Body of pancreas (tissue), 4 donors: ENCODE data around the gene PANX3. TPM values are rescaled to one million over a fixed set of nuclear protein-coding genes. Genes with fewer than 3 reads are reported as not detected.

ENCODE experiments used
- ATAC-seq: fragments of 150-250 bp; one replicate; pipeline ENCODE4 v1.9.1; 2016
- DNase-seq, 4 donors: peaks; one replicate each; pipeline ENCODE4 v3.0.0-alpha.2; 2019
- H3K27ac ChIP-seq, 4 donors: fragments of 200-600 bp; sonication (generic); 1 replicate in 3 of 4; 2 replicates in 1 of 4; pipeline versions ENCODE4 v1.5.1 to v1.6.1; 2016 to 2019; ENCODE audit warnings: mild to moderate bottlenecking in 1 of 4, mixed read lengths in 1 of 4, moderate library complexity in 1 of 4
- H3K27me3 ChIP-seq, 2 donors: fragments of 200-600 bp; sonication (generic); one replicate each; pipeline ENCODE4 v1.6.0; 2016; ENCODE audit warnings: mild to moderate bottlenecking in 1 of 2
- H3K36me3 ChIP-seq, 2 donors: fragments of 200-600 bp; sonication (generic); replicated peaks in 1 of 2; 2 replicates each; pipeline ENCODE4 v1.5.1; 2016; ENCODE audit warnings: low read depth in 2 of 2; ENCODE audit not compliant: insufficient read depth in 1 of 2
- H3K4me1 ChIP-seq: fragments of 200-600 bp; sonication (generic); one replicate; pipeline ENCODE4 v1.6.0; 2016
- H3K4me3 ChIP-seq, 2 donors: fragments of 200-600 bp; sonication (generic); 1 replicate in 1 of 2; 2 replicates in 1 of 2; pipeline ENCODE4 v1.5.1; 2016 to 2019
- H3K9me3 ChIP-seq, 3 donors: fragments of 200-600 bp; sonication (generic); 1 replicate in 2 of 3; 2 replicates in 1 of 3; pipeline ENCODE4 v1.5.1; 2016
- CTCF ChIP-seq, 7 experiments: fragments of 450-650 bp in 4 of 7; fragments of 200-600 bp in 3 of 7; sonication (generic) in 3 of 7; IDR thresholded peaks; one replicate each; pipeline ENCODE4 v1.5.1; 2016 to 2019; ENCODE audit warnings: antibody characterized with exemption in 7 of 7
- POLR2A ChIP-seq, 3 donors: fragments of 450-650 bp; IDR thresholded peaks; one replicate each; pipeline ENCODE4 v1.6.1; 2016; ENCODE audit warnings: antibody characterized with exemption in 3 of 3, mild to moderate bottlenecking in 2 of 3
- WGBS, 2 donors: methylation state at CpG; one replicate each; pipeline ENCODE4 v1.1.5; 2017; 5-methylcytosine and 5-hydroxymethylcytosine counted together
- intact Hi-C: fragments of 100-400 bp; cut with DNase I; formaldehyde crosslinking; loops from one replicate; pipeline ENCODE4 v1.15.1; 2023
- small RNA-seq: library from RNA; depleted of rRNA; stranded (forward); fragments of <200 nt; gene quantifications from one replicate; pipeline ENCODE3, GENCODE V24; 2016
- total RNA-seq, 2 donors: library from RNA; depleted of rRNA; stranded (reverse); fragments of >200 nt; gene quantifications; one replicate each; pipeline ENCODE4 v1.1.0, GENCODE V29; 2016

Gene PANX3
- total RNA-seq, 2 donors from 2014 or later: not detected

GRCh38 chr11:124662106-124662505 lies 50.9 kb downstream of the PANX3 start:
- intact Hi-C loops: loop anchor here (10.0 kb wide), 2 partner anchors 103 to 183 kb away; partner anchors contain the start of gene ESAM
- H3K27me3 ChIP-seq: no peaks in the 10 kb centered on the region
- no peak overlapping the region for H3K4me3 ChIP-seq
- H3K4me1 ChIP-seq: no peaks in the 10 kb centered on the region
- WGBS, 2 donors: 74 to 81% methylated on average over 4 of the region's 4 CpGs
- no peak overlapping the region for H3K27ac ChIP-seq
- H3K9me3 ChIP-seq: no peaks in the 10 kb centered on the region
- no peak for DNase-seq
- H3K36me3 ChIP-seq: peaks cover 0 to 3% of the 10 kb centered on the region in 2 donors
- ATAC-seq: no peak
- TF ChIP-seq CTCF (IDR thresholded peaks at IDR 0.05) (no peak), POLR2A (IDR thresholded peaks at IDR 0.05) (no peak)

GRCh38 chr11:124663861-124664260 lies 52.6 kb downstream of the PANX3 start:
- intact Hi-C loops: loop anchor here (10.0 kb wide), 2 partner anchors 101 to 181 kb away; partner anchors contain the start of gene ESAM
- 83 to 88% methylated on average over 2 of the region's 2 CpGs for WGBS, 2 donors
- no peaks in the 10 kb centered on the region for H3K27me3 ChIP-seq
- DNase-seq: no peak
- H3K27ac ChIP-seq: no peak overlapping the region
- no peak overlapping the region for H3K4me3 ChIP-seq
- TF ChIP-seq POLR2A (IDR thresholded peaks at IDR 0.05) (no peak), CTCF (IDR thresholded peaks at IDR 0.05) (no peak)
- no peak for ATAC-seq
- H3K36me3 ChIP-seq: no peaks in the 10 kb centered on the region
- no peaks in the 10 kb centered on the region for H3K4me1 ChIP-seq
- no peaks in the 10 kb centered on the region for H3K9me3 ChIP-seq

GRCh38 chr11:124667601-124668000 lies 56.4 kb downstream of the PANX3 start:
- no peak overlapping the region for H3K27ac ChIP-seq
- 93 to 94% methylated on average over 3 of the region's 3 CpGs for WGBS, 2 donors
- ATAC-seq: no peak
- no peaks in the 10 kb centered on the region for H3K36me3 ChIP-seq
- intact Hi-C loops: loop anchor here (10.0 kb wide), 2 partner anchors 97 to 177 kb away; partner anchors contain the start of gene ESAM
- no peaks in the 10 kb centered on the region for H3K9me3 ChIP-seq
- DNase-seq: no peak
- peaks cover 2% of the 10 kb centered on the region for H3K4me1 ChIP-seq
- no peaks in the 10 kb centered on the region for H3K27me3 ChIP-seq
- TF ChIP-seq CTCF (IDR thresholded peaks at IDR 0.05): no peak
- no peak for TF ChIP-seq POLR2A (IDR thresholded peaks at IDR 0.05)
- no peak overlapping the region for H3K4me3 ChIP-seq

GRCh38 chr11:124669193-124669592 lies 58.0 kb downstream of the PANX3 start:
- no peak overlapping the region for H3K4me3 ChIP-seq
- ATAC-seq (no peak), DNase-seq (peak; percentile 32 to 55 (median 40))
- H3K27me3 ChIP-seq: no peaks in the 10 kb centered on the region
- 17% methylated on average over 8 of the region's 8 CpGs for WGBS, 2 donors
- intact Hi-C loops: loop anchor here (10.0 kb wide), 2 partner anchors 96 to 176 kb away; partner anchors contain the start of gene ESAM
- H3K36me3 ChIP-seq: no peaks in the 10 kb centered on the region
- H3K9me3 ChIP-seq: no peaks in the 10 kb centered on the region
- no peak overlapping the region for H3K27ac ChIP-seq
- TF ChIP-seq POLR2A (IDR thresholded peaks at IDR 0.05) (no peak), CTCF (IDR thresholded peaks at IDR 0.05) (peak; percentile 52 to 88 (median 82))
- peaks cover 10% of the 10 kb centered on the region for H3K4me1 ChIP-seq

Small RNA genes lying within 50 kb of the gene (small RNA-seq; reads per million reads assigned to genes)
- gene RNA5SP352: not detected

Other genes with a start within 250 kb of the PANX3 start
- not detected for gene OR8B2, start 226.9 kb upstream of the PANX3 start, total RNA-seq
- gene OR8B3, start 212.4 kb upstream of the PANX3 start, total RNA-seq: not detected
- not detected for gene OR8B4, start 186.6 kb upstream of the PANX3 start, total RNA-seq
- gene OR8B8, start 165.7 kb upstream of the PANX3 start, total RNA-seq: not detected
- gene OR8B12, start 67.8 kb upstream of the PANX3 start, total RNA-seq: not detected
- not detected for gene OR8A1, start 41.4 kb upstream of the PANX3 start, total RNA-seq
- 10 to 100 TPM; 18.9 to 23.4 TPM for gene TBRG1, start 11.4 kb downstream of the PANX3 start, total RNA-seq
- gene SIAE, start 62.3 kb downstream of the PANX3 start, total RNA-seq: 10 to 100 TPM in 1 of 2 donors, 1 to 10 TPM in 1; 9.6 to 11.9 TPM
- 1 to 10 TPM; 1.3 to 2.6 TPM for gene SPA17, start 62.5 kb downstream of the PANX3 start, total RNA-seq
- not detected for gene NRGN, start 128.5 kb downstream of the PANX3 start, total RNA-seq
- gene VSIG2, start 140.8 kb downstream of the PANX3 start, total RNA-seq: 1 to 10 TPM in 1 of 2 donors, not detected in 1; 7.0 TPM
- gene ESAM, start 150.9 kb downstream of the PANX3 start, total RNA-seq: 10 to 100 TPM; 11.7 to 20.8 TPM
- gene MSANTD2, start 189.0 kb downstream of the PANX3 start, total RNA-seq: 10 to 100 TPM; 13.0 to 23.7 TPM